ENCODE results near the gene FSTL4. TPM values are rescaled to one million over a fixed set of nuclear protein-coding genes. Genes with fewer than 3 reads are reported as not detected.

FSTL4 gene
- total RNA-seq, 4 donors from 2014 or later = 0.41 TPM; not detected in 3

- intact Hi-C loops (cut with DNase I; ENCODE audit: low total_unique reads) = no loop called here
- H3K36me3 ChIP-seq = no peaks in the 10 kb centered on the region
- H3K4me1 ChIP-seq = no peaks in the 10 kb centered on the region
- H3K9me3 ChIP-seq = no peaks in the 10 kb centered on the region
- no peak overlapping the region for H3K27ac ChIP-seq
- H3K4me3 ChIP-seq = no peak overlapping the region
- H3K27me3 ChIP-seq = no peaks in the 10 kb centered on the region
- DNase-seq = no peak
- TF ChIP-seq CTCF (IDR thresholded peaks at IDR 0.05) = no peak
- no peak for TF ChIP-seq POLR2A (IDR thresholded peaks at IDR 0.05)
Measured at GRCh38 chr5:133503511-133503910, 108.8 kb downstream of the FSTL4 start.

GRCh38 chr5:133499895-133500294, 112.4 kb downstream of the FSTL4 start:
- intact Hi-C loops (cut with DNase I; ENCODE audit: low total_unique reads) = no loop called here
- Histone ChIP-seq H3K4me1 (no peaks in the 10 kb centered on the region), H3K9me3 (no peaks in the 10 kb centered on the region), H3K27me3 (no peaks in the 10 kb centered on the region), H3K27ac (no peak overlapping the region), H3K4me3 (no peak overlapping the region), H3K36me3 (no peaks in the 10 kb centered on the region)
- no peak for DNase-seq
- no peak for TF ChIP-seq POLR2A (IDR thresholded peaks at IDR 0.05)

GRCh38 chr5:133497608-133498348, 114.6 kb downstream of the FSTL4 start:
- H3K36me3 ChIP-seq = no peaks in the 10 kb centered on the region
- DNase-seq = no peak
- no peak overlapping the region for H3K27ac ChIP-seq
- no peaks in the 10 kb centered on the region for H3K27me3 ChIP-seq
- intact Hi-C loops (cut with DNase I; ENCODE audit: low total_unique reads) = no loop called here
- TF ChIP-seq CTCF (IDR thresholded peaks at IDR 0.05) (no peak), POLR2A (IDR thresholded peaks at IDR 0.05) (no peak)
- no peak overlapping the region for H3K4me3 ChIP-seq
- no peaks in the 10 kb centered on the region for H3K9me3 ChIP-seq
- H3K4me1 ChIP-seq = no peaks in the 10 kb centered on the region

GRCh38 chr5:133496631-133497030, 115.7 kb downstream of the FSTL4 start:
- Histone ChIP-seq H3K4me3 (no peak overlapping the region), H3K27ac (no peak overlapping the region), H3K36me3 (no peaks in the 10 kb centered on the region), H3K4me1 (no peaks in the 10 kb centered on the region), H3K9me3 (no peaks in the 10 kb centered on the region), H3K27me3 (no peaks in the 10 kb centered on the region)
- no peak for TF ChIP-seq CTCF (IDR thresholded peaks at IDR 0.05)
- TF ChIP-seq POLR2A (IDR thresholded peaks at IDR 0.05) = no peak
- no peak for DNase-seq
- intact Hi-C loops (cut with DNase I; ENCODE audit: low total_unique reads) = no loop called here

- H3K9me3 ChIP-seq = no peaks in the 10 kb centered on the region
- H3K4me1 ChIP-seq = no peaks in the 10 kb centered on the region
- no peaks in the 10 kb centered on the region for H3K36me3 ChIP-seq
- intact Hi-C loops (cut with DNase I; ENCODE audit: low total_unique reads) = no loop called here
- H3K27ac ChIP-seq = no peak overlapping the region
- no peaks in the 10 kb centered on the region for H3K27me3 ChIP-seq
- H3K4me3 ChIP-seq = no peak overlapping the region
- TF ChIP-seq CTCF (IDR thresholded peaks at IDR 0.05) (no peak), POLR2A (IDR thresholded peaks at IDR 0.05) (no peak)
- no peak for DNase-seq
Measured at GRCh38 chr5:133494923-133495246, 117.5 kb downstream of the FSTL4 start.

Data from uterus (tissue), 4 donors.